ENCODE measurements around the gene CD27. TPM values are rescaled to one million over a fixed set of nuclear protein-coding genes. Genes with fewer than 3 reads are reported as not detected.

The CD27 gene
- total RNA-seq, 3 donors from 2014 or later: 0.64 to 4.3 (median 2.6) TPM

DNA sequence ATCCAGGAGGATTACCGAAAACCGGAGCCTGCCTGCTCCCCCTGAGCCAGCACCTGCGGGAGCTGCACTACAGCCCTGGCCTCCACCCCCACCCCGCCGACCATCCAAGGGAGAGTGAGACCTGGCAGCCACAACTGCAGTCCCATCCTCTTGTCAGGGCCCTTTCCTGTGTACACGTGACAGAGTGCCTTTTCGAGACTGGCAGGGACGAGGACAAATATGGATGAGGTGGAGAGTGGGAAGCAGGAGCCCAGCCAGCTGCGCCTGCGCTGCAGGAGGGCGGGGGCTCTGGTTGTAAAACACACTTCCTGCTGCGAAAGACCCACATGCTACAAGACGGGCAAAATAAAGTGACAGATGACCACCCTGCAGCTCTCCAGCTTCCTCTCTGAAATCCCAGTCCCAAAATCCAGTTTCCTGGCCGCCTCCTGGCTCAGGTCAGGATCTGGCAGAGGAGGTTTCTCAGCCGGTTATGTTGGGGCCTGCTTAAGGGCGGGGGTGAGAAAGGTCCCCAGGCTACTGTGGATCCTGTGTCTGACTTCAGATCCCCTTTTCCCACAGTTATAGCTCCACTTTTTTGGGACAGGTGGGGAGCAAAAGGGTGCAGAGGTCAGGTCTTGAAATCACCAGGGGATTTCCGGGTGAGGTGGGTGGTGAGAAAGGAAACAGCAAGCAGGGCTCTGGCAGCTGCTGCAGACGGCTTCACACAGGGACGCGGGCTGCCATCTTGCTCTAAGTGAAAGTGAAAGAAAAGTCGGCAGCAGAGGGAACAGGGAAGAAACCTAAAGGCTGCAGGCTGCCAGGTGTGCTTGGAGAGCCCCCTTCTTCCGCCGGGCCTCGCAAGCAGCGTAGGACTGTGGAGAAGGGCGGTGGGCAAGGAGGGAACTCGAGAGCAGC lies 6.8 kb downstream of the CD27 start, which contains the start of gene TAPBPL:
Gene TAPBPL (plus strand): TSS at position 695 of the 897 bp plus-strand sequence. CDS start 207 bp downstream, outside the sequence.
- H3K36me3 ChIP-seq: no peaks in the 10 kb centered on the region
- H3K27me3 ChIP-seq: no peaks in the 10 kb centered on the region
- TF ChIP-seq POLR2AphosphoS5 (IDR thresholded peaks at IDR 0.05): peak; percentile 3 to 69 (median 58)
- TF ChIP-seq, protein P1, sequence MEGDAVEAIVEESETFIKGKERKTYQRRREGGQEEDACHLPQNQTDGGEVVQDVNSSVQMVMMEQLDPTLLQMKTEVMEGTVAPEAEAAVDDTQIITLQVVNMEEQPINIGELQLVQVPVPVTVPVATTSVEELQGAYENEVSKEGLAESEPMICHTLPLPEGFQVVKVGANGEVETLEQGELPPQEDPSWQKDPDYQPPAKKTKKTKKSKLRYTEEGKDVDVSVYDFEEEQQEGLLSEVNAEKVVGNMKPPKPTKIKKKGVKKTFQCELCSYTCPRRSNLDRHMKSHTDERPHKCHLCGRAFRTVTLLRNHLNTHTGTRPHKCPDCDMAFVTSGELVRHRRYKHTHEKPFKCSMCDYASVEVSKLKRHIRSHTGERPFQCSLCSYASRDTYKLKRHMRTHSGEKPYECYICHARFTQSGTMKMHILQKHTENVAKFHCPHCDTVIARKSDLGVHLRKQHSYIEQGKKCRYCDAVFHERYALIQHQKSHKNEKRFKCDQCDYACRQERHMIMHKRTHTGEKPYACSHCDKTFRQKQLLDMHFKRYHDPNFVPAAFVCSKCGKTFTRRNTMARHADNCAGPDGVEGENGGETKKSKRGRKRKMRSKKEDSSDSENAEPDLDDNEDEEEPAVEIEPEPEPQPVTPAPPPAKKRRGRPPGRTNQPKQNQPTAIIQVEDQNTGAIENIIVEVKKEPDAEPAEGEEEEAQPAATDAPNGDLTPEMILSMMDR (IDR thresholded peaks at IDR 0.05): no peak
- peaks cover 7 to 11% of the 10 kb centered on the region in 2 donors for H3K4me1 ChIP-seq
- H3K4me3 ChIP-seq: peak within 1 kb of the TSS; percentile 66 to 78 (median 76)
- DNase-seq (ENCODE audit: low spot score in 2 of 2): peak; percentile 77 to 81
- H3K27ac ChIP-seq: peak within 1 kb of the TSS; percentile 95
- no peaks in the 10 kb centered on the region for H3K9me3 ChIP-seq
- intact Hi-C loops (cut with DNase I; ENCODE audit: low total_unique reads): no loop called here

DNA sequence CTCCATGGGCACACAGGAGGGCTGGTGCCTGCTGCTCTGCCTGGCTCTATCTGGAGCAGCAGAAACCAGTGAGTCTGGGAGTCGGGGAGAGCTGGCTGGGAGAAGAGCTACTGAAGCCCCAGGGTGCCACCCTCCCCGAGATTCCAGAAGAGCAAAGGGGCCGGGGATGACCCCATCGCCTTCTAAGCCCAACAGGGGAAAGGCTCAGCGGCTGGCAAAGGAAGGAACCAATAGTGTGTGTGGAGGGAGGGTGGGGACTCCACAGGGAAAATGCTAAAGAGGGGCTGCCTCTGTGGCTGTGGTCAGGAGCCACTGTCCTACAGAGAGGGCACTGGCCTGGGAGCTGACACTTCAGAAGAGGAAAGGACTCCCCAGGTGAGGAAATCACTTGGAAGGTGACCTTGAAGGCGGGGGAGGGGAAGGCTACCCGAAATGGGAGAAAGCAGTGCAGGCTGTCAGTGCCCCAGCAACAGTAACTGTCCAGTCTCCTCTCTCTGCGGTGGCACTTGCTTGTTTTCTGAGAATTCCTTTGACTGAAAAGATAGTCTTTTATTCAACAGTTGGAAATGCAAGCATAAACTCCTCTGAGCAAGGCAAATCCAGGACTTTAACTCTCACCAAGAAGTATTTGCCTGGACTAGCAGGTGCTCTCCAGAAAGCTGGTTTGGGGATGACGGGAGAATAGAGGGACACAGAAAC lies 7.6 kb downstream of the CD27 start:
- Histone ChIP-seq H3K27ac (peak overlapping the region; percentile 95), H3K4me3 (peak overlapping the region; percentile 66 to 78 (median 76)), H3K9me3 (no peaks in the 10 kb centered on the region), H3K36me3 (peaks cover 3% of the 10 kb centered on the region), H3K27me3 (no peaks in the 10 kb centered on the region), H3K4me1 (peaks cover 7 to 11% of the 10 kb centered on the region in 2 donors)
- intact Hi-C loops (cut with DNase I; ENCODE audit: low total_unique reads): no loop called here
- TF ChIP-seq POLR2A (IDR thresholded peaks at IDR 0.05): no peak
- TF ChIP-seq, protein P1 (IDR thresholded peaks at IDR 0.05): no peak
- TF ChIP-seq POLR2AphosphoS5 (IDR thresholded peaks at IDR 0.05): no peak
- no peak for DNase-seq (ENCODE audit: low spot score in 2 of 2)

DNA sequence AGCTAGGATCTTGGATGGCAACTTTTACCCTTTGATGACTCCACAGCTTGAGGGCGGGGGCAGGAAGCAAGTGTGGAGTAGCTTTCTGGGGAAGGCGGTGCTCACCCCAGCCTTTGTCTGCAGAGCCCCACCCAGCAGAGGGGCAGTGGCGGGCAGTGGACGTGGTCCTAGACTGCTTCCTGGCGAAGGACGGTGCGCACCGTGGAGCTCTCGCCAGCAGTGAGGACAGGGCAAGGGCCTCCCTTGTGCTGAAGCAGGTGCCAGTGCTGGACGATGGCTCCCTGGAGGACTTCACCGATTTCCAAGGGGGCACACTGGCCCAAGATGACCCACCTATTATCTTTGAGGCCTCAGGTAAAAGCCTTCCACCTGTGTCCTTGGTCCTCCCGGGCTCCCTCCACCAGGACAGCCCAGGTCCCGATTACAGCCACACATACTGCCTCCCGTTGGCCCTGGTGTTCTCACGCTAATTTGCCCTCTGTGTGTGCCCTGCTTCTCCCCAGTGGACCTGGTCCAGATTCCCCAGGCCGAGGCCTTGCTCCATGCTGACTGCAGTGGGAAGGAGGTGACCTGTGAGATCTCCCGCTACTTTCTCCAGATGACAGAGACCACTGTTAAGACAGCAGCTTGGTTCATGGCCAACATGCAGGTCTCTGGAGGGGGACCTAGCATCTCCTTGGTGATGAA lies 8.3 kb downstream of the CD27 start:
- Histone ChIP-seq H3K27ac (peak overlapping the region; percentile 95), H3K36me3 (peaks cover 8% of the 10 kb centered on the region), H3K27me3 (no peaks in the 10 kb centered on the region), H3K9me3 (no peaks in the 10 kb centered on the region), H3K4me1 (peaks cover 7 to 11% of the 10 kb centered on the region in 2 donors), H3K4me3 (peak overlapping the region; percentile 66 to 78 (median 76))
- DNase-seq (ENCODE audit: low spot score in 2 of 2): no peak
- TF ChIP-seq, protein P1 (IDR thresholded peaks at IDR 0.05): no peak
- TF ChIP-seq POLR2A (IDR thresholded peaks at IDR 0.05): no peak
- no peak for TF ChIP-seq POLR2AphosphoS5 (IDR thresholded peaks at IDR 0.05)
- intact Hi-C loops (cut with DNase I; ENCODE audit: low total_unique reads): no loop called here

DNA sequence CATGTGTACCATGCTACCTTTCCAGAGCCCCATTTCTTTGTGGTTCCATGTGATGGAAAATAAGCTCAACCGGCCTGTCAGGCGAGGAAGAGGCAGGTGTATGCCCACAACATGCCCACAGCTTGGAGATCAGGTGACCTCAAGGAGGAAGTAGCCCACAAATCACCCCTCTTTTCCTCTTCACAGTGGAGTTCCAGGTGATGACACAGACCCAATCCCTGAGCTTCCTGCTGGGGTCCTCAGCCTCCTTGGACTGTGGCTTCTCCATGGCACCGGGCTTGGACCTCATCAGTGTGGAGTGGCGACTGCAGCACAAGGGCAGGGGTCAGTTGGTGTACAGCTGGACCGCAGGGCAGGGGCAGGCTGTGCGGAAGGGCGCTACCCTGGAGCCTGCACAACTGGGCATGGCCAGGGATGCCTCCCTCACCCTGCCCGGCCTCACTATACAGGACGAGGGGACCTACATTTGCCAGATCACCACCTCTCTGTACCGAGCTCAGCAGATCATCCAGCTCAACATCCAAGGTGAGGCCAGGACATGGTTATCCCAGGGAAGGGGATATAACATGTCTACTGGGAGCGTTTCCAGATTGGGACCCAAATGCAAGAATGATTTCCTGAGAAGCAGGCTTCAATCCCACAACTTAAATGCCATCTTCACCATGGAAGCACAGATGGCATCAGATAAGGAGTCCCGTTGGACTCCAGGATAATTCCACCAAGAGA lies 12.6 kb downstream of the CD27 start:
- H3K27ac ChIP-seq: no peak overlapping the region
- DNase-seq (ENCODE audit: low spot score in 2 of 2): no peak
- H3K4me3 ChIP-seq: no peak overlapping the region
- H3K36me3 ChIP-seq: peaks cover 14% of the 10 kb centered on the region
- TF ChIP-seq POLR2AphosphoS5 (IDR thresholded peaks at IDR 0.05): no peak
- TF ChIP-seq POLR2A (IDR thresholded peaks at IDR 0.05): no peak
- TF ChIP-seq, protein P1 (IDR thresholded peaks at IDR 0.05): no peak
- peaks cover 0 to 5% of the 10 kb centered on the region in 2 donors for H3K4me1 ChIP-seq
- intact Hi-C loops (cut with DNase I; ENCODE audit: low total_unique reads): no loop called here
- H3K9me3 ChIP-seq: no peaks in the 10 kb centered on the region
- no peaks in the 10 kb centered on the region for H3K27me3 ChIP-seq
